NCI-H446 treated with DMSO at 0.1 percent for 48 hours (cell line): Measurements from ENCODE around the gene MBLAC2.

Source experiments
- DNase-seq: peaks from one replicate; lab custom pipeline; 2025; lab: John Stamatoyannopoulos, UW

The MBLAC2 gene

GRCh38 chr5:90474235-90475107, at the start of gene MBLAC2, which contains the start of gene POLR3G:
Gene MBLAC2, minus strand, starts transcription at chr5:90474771. Its CDS starts 479 bp downstream, at chr5:90474292.
Gene POLR3G, plus strand, starts transcription at chr5:90474864. Its CDS starts 10,704 bp downstream, at chr5:90485568.
- peak; percentile 84 for DNase-seq

DNA sequence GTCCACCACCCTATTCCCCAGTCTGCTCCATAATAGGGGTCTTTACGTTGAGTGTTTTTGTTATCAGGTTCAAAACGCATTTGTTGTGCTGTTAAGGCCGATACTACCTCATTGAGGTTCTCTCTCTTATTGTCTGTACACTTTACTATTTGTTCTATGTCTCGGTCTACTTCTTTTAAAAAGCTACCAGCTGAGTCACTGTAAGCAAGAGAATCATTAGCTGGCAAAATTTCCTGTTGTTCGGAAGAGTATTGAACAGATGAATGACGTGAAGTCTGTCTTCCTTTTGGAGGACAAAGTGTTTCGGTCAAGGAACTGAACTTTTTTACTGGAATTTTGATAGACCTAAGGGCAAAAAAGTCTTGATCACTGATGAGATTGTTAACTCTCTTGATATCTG, 44.5 kb upstream of the MBLAC2 start:
- DNase-seq = no peak

- no peak for DNase-seq
These were observed 44.1 kb upstream of the MBLAC2 start for GRCh38 chr5:90518661-90519060.

DNA sequence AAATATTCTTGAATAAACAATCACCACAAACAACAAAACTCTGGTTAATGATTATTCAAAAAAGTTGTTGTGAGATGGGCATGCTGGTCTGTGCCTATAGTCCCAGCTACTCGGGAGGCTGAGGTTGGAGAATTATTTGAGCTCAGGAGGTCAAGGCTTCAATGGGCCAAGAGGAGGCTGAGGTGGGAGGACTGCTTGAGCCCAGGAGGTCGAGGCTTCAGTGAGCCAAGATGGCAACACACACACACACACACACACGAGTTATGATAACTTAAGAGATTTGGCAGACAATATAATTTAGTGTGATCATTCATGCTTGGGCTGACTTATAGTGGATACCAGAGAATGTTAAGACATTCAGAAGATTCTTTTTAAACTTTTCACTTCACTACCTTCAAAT, 39.9 kb upstream of the MBLAC2 start:
- no peak for DNase-seq

- no peak for DNase-seq
These were observed 35.9 kb upstream of the MBLAC2 start for GRCh38 chr5:90510438-90510837.

DNA sequence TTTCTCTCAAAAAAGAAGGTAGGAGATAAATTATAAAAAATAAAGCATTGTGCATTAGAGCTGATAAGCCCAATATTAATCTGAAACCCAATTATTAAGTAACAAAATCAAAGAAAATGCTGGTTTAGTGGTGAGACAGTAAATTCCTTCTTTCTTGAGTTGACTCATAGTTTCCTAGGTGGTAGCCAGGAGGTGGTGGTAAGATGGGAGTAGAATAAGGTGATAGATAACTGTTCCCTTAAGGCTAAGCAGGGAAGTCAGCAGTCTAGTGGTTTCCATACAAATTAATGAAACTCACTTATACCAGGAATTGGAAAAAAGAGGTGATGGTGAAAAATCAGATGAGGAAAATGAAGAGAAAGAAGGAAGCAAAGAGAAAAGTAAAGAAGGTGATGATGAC, 31.6 kb upstream of the MBLAC2 start:
- no peak for DNase-seq

- no peak for DNase-seq
These were observed 30.2 kb upstream of the MBLAC2 start for GRCh38 chr5:90504743-90505142.

DNA sequence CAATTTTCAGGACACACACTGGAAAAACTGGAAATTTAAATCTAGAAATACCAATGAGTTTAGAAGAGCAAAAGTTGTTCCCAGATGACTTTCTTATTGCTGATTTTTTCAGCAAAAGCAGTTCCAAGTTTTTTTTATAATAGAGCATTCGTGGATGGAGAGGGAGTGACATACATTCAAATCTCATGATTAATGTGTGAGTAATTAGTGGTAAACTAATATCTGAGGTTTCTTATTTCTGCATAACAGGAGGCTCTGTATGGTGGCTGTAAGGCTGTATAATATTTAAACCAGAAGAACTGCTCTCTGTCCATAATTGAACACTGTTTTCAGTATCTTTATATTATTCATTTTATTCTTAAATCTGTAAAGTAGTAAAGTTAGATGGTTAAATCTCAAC, 29.0 kb upstream of the MBLAC2 start:
- no peak for DNase-seq

DNA sequence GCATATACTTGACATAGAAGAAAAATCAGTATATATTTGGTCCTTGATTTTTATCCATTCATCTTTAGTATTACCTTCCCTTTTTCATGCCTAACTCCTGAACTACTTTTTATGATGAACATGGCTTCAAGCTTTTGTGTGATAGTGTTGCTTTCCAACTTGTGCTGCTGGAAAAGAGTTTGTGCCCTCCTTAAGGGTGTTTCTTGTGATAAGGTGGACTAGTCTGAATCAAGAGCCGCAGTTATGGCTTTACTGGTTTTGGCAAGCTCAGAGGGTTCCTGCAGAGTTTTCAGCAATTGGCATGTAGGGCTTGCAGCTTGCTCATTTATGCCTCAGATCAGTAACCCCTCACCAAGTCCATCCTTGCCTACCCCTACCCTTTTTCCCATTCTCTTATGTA, 20.6 kb upstream of the MBLAC2 start:
- DNase-seq = no peak

DNA sequence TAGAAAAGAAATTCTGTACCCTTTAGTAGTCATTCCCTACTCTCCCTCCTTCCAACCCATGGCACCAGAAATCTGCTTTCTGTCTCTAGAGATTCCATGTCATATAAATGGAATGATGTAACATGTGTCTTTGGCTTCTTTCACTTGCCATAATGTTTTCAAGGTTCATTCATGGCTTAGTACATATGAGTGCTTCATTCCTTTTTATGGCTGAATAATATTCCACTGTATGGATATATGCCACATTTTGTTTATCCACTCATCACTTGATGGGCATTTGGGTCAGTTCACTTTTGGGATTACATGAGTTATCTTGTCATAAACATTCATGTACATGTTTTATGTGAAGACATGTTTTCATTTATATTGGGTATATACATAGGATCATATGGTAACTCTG, 19.5 kb upstream of the MBLAC2 start:
- no peak for DNase-seq

GRCh38 chr5:90488791-90489190, 14.2 kb upstream of the MBLAC2 start:
- no peak for DNase-seq

DNA sequence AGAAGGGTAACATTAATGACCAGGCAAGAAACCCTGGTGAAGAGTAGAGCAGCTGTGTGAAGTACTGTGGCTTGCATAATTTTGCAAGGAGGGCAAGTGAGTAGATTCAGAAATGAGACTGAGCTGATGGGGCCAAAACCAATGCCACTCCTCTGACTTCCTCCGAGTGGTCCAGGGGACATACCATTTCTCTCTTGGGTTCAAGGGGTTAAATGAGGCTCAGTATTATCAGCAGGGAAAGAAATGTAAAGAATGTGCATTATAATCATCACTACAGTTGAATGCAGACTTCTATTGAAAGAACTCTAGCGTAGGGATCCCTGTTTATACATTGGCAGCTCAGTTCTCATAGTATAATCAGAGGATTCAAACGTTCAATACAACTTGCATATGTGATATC, 10.0 kb upstream of the MBLAC2 start:
- no peak for DNase-seq

GRCh38 chr5:90483206-90483605, 8.6 kb upstream of the MBLAC2 start:
- DNase-seq = no peak

DNA sequence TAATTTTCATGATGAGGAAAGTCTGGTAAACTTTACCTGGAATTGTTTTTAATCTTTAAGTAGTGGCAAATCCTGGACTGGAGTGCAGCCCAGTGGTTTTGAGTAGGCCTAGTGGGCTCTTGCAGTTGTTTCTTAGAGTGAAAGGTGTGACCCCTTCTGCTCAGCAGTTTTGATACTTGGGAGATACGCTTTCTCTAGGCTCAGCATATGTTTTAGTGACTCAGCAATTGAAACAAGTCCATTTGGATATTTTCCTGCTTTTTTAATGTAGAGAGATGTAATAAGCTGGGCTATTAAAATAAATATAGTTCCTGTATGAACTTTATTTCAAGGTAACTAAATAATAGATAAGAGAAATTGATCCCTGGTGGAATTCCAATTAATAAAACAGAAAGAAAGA, 6.1 kb upstream of the MBLAC2 start:
- no peak for DNase-seq

DNA sequence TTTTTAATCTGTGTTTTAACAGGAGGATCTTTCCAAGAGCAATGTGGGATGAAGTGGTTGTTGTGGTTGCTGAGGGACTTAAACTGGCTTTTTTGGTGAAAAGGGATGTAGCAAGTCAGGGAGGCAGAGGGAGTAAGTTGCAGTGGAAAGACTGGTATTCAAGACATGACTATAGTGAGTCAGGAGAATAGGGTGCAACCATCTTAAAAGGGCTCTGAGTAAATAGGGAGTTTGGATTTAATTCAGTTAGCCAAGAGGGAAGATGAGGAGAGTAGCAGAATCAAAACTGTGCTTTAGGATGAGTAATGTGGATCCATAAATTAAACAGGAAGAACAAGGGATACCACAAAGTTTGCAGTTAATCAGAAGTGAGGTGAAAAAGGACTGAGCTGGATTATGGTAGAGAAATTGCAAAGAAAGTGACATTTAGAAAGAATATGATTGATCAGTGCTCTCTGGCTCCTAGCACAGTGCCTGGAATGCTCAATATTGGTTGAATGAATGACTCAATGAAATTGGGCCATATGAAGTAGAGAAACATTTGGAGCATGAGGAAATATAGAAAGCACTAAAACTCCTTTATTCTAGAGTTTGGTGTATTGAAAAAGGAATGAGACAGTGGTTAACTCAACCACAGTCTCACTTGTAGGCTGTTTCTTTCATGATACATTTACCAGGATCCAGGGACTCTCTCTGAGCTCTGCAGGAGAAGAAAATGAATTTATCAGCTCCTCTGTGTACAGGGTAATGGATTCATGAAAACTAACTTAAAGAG, 5.2 kb upstream of the MBLAC2 start:
- no peak for DNase-seq

DNA sequence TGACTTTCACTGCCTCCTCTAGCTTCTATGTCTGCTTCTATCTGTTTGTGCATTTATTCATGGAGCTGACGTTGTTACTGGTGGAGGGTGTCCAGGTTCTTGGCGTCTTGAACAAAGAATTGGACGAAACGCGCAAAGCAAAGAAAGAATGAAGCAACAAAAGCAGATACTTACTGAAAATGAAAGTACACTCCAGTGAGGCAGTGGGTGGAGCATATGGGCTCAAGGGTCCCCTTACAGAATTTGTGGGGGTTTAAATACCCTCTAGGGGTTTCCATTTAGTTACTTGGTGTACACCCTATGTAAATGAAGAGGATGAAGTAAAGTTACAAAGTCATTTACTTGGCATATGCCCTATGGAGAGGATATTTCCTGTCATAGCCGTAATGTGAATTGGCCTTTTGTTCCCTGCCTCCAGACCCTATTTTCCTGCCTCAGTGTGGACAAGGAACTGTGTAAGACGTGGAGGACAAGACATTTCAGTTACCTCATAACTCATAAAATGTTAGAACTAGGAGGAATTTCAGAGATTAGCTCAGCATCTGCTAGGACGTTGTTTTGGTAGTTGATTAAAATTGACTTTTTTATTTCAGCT, 3.1 kb upstream of the MBLAC2 start:
- DNase-seq = no peak

- DNase-seq = no peak
These were observed 2.5 kb upstream of the MBLAC2 start for GRCh38 chr5:90477073-90477472.

- no peak for DNase-seq
These were observed 1.8 kb upstream of the MBLAC2 start for GRCh38 chr5:90476391-90476790.

DNA sequence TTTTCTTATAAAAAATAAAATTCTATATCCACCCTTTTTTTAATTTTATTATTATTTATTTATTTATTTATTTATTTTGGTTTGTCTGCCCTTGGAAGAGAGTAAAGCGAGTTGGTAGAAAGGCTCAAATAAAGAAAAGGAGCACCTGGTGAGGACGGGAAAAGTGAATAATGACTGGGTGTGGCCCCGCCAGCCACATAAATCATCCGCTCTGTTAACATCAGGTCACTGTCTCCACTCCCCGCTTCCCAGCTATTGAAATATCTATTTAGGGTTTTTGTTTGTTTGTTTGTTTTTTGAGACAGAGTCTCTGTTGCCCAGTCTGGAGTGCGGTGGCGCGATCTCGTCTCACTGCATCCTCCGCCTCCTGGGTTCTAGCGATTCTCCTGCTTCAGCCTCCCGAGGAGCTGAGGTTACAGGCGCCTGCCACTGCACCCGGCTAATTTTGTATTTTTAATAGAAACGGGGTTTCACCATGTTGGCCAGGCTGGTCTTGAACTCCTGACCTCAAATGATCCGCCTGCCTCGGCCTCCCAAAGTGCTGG, 937 bp upstream of the MBLAC2 start:
- DNase-seq = no peak

- no peak for DNase-seq
These were observed 956 bp downstream of the MBLAC2 start for GRCh38 chr5:90473396-90474234.

- no peak for DNase-seq
These were observed 1.7 kb downstream of the MBLAC2 start for GRCh38 chr5:90472783-90473395.
